Activated T-cell treated with anti-CD3 and anti-CD28 coated beads for 4 hours (primary cell): ENCODE results near the gene HPN.
"Not testable (repeated sequence)": the region's sequence is repeated elsewhere in the genome, so short reads cannot be mapped to it uniquely, and the experiment has no call there.

Experiments
- DNase-seq: peaks from one replicate; pipeline ENCODE4 v3.0.0-alpha.2; 2020

Gene HPN

DNA sequence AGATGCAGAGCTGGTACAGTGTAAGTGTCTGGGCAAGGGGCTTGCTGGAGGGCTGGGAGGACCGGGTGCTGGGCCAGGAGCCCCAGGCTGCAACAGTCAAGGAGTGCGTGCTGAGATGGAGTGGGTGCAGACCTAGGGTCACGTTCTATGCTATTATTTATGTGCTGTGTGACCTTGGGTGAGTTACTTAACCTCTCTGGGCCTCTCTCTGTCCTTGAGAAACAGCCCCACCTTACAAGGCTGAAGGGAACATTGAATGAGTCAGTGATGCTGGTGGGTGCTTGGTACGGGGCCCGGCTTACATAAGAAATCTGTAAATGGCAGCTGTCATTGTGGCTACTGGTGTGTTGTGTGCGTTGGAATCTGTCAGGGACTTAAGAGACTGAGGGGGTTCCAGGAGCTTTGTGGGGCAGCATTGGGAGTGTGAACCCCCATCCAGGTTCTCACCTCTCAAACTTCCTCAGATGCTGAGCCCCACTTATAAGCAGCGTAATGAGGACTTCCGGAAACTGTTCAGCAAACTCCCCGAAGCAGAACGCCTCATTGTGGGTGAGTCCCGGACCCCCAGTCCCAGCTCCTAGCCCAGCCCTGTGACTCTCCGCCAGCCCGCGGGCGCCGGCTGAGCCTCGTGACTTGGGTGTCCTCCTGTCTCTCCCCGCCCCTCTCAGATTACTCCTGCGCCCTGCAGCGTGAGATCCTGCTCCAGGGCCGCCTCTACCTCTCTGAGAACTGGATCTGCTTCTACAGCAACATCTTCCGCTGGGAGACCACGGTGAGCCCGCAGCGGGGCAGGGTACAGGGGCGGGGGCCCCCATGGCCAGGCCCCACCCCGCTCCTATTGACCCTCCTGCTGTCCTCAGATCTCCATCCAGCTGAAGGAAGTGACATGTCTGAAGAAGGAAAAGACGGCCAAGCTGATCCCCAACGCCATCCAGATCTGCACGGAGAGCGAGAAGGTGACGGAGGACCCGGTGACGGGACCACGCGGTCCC is 31.8 kb upstream of the HPN start:
- DNase-seq, result no peak

DNA sequence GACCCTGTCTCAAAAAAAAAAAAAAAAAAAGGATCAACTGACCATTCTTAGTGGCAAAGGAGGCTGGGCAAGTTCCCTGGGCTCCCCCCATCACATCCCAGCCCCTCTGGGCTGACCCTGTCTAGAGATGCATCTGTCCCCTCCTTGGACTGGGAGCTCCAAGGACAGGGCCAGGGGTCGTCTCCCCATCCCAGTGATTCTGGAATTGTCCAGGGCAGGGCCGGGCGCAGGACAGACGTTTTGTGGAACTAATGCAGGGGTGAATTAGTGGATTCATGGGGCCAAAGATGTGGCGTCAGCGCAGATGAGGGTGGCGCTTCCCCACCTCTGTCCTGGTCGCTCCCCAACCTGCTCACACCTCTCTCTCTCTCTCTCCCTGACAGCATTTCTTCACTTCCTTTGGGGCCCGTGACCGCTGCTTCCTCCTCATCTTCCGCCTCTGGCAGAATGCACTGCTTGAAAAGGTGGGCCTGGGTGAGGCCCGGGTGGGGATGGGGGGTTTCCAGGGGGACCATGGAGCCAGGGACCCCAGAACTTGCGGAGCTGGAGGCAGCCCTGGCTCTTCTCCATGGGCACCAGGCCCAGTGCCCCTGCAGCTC is 30.3 kb upstream of the HPN start:
- no peak for DNase-seq

DNA sequence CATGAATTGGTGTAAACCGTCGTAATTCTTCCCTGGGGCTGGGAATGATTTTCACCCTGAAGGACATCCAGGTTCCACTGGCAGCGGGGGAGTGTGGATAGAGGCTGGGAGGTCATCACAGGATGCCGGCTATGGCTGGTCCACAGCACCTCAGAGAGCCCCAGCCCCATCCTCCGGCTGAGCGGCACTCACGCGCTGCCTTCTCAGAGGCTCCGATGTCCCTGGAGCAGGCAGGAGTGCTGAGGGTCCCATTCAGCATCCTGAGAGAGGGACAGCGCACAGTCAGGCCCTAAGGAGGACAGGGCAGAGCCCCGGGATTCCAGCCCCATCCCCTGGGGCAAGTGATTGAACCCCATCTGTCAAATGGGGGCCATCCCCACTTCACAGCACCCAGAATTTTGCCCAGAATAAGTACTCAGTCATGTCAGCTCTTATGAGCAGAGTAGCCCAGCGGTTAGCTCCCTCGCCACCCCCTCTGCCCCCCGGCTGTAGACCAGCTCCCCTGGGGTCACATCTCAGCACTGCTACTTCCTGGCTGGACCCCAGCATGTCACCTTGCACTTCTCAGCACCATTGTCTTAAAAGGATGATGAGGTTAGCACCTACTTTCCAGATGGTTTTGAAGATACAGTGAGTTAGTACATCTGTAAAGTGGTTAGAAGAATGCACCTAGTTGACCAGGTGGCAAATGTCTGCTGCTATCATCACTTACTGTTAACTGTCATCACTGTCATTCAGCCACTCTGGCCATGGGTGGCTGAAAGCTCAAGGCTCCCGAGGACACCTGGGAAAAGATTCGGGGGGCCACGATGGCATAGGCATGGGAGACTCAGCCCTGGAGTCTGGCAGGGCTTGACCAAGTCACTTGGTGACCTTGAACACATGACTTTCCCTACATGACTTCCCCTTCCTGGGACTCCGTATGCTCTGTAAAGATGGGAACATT is 29.5 kb upstream of the HPN start:
- DNase-seq, result no peak

DNA sequence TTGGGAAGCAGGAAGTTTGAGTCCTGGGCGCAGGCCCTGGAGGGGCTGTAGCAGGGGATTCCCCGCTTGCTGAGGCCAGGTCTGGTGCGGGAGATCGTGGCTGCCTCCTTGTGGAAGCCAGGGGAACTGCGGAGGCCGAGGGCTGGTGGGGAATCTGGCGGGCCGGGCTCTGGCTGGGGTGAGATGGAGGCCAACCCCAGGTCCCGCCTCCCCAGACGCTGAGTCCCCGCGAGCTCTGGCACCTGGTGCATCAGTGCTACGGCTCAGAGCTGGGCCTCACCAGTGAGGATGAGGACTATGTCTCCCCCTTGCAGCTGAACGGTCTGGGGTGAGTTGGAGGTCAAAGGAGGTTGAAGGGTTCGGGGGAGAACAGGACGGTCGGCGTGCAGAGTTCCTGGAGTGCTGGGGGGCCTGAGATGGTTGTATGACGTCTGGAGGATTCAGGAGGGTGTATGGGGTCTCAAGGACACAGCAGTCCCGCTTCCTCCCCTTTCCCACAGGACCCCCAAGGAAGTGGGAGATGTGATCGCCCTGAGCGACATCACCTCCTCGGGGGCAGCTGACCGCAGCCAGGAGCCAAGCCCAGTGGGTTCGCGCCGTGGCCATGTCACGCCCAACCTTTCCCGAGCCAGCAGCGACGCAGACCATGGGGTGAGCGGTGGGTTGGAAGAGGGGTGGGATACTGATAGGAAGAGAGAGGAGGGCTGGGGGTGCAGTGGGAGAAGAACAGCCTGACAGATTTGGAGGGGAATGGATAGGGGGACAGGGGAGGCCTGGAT is 28.3 kb upstream of the HPN start:
- peak; percentile 77 for DNase-seq

- DNase-seq, result no peak
These were observed 27.4 kb upstream of the HPN start for GRCh38 chr19:35013820-35014754.

DNA sequence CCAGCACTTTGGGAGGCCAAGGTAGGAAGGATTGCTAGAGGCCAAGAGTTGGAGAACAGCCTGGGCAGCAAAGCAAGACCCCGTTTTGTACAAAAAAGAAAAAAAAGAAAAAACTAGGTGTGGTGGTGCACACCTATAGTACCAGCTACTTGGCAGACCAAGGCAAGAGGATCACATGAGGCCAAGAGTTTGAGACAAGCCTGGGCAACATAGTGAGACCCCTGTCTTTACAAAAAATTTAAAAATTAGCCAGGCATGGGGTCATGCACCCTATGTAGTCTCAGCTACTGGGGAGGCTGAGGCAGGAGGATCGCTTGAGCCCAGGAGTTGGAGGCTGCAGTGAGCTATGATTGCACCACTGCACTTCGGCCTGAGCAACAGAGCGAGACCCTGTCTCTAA is 26.7 kb upstream of the HPN start:
- DNase-seq, result not testable (repeated sequence)

DNA sequence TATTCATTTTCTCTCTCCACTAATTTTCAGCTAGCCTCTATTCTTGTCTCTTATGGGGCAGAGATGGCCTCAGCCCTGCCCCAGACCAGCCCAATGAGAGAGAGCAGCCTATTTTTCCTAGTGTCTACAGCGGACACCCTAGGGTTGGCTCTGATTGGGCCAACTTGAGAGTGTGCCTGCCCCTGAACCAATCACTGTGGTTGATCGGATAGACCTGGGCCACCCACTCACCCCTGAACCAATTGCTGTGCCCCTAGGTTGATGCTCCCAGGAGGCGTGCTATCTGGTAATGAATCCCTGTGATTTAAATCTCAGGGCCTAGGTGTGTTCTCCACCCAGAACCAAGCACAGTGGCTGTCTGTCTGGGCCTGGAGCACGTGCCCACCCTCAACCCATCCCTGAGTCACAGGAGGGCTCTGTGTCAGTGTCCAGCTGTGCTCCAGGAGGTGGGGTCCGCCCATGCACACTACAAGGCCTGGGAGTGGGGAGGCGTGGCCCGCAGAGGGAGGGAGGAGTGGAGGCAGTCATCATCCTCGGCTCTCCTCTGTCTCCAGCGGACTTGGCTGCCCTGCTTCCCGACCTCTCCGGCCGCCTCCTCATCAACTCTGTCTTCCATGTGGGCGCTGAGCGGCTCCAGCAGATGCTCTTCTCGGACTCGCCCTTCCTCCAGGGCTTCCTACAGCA is 26.1 kb upstream of the HPN start:
- no peak for DNase-seq

DNA sequence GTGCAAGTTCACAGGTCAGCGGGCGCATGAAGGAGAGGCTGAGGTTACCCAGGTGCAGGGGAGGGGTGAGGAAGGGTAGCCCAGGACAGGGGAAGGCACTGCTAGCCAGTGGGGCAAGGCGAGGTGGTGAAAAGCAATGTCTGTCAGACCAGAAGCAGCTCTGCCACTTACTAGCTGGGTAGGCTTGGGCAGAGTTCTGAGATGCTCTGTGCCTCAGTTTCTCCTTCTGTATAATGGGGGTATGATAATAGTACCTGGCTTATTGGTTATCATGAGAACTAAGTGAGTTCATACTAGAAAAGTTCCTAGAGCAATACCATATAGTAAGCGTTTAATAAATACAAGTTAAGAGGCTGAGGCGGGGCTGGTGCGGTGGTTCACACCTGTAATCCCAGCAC is 25.6 kb upstream of the HPN start:
- no peak for DNase-seq

DNA sequence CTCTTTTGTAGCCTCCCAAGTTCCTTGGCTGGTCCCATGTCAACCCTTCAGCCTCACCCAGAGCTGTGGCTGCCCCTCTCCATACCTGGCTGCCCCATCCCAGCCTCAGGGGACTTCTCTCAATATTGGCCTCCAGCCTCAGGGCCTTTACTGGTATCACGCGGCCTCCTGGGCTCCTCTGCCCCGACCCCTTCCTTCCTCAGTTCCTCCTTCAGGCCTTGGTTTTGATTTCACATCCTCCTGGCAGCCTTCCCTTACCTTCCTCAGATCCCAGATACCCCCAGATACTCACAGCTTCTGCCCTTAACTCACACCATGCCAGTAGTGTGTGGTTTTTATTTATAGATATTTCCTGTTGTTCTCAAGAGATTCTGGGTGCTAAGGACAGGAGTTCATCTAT is 24.0 kb upstream of the HPN start:
- DNase-seq, result no peak

DNA sequence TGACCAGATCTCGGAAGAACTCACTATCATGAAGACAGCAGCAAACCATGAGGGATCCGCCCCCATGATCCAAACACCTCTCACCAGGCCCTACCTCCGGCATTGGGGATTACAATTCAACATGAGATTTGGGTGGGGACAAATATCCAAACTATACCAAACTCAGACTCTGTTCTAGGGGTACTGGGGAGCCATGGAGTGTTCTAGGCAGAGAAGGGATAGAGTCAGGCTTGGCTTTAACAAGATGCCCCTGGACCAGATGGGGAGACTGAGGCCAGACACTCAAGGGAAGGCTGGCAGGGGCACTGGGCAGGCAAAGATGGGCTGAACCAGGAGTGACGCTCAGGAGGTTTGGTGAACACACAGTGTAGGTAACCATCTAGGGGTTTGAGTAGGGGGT is 23.1 kb upstream of the HPN start:
- DNase-seq, result no peak

DNA sequence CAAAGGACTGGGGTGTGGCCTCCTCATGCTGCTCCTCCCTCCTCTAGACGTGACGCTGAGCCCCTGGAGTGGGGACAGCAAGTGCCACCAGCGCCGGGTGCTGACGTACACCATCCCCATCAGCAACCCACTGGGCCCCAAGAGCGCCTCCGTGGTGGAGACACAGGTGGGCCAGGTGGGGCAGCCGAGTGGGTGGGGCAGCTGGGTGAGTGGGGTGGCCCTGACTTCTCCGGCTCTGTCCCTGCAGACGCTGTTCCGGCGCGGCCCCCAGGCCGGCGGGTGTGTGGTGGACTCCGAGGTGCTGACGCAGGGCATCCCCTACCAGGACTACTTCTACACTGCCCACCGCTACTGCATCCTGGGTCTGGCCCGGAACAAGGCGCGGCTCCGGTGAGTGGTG is 22.4 kb upstream of the HPN start:
- DNase-seq, result no peak

DNA sequence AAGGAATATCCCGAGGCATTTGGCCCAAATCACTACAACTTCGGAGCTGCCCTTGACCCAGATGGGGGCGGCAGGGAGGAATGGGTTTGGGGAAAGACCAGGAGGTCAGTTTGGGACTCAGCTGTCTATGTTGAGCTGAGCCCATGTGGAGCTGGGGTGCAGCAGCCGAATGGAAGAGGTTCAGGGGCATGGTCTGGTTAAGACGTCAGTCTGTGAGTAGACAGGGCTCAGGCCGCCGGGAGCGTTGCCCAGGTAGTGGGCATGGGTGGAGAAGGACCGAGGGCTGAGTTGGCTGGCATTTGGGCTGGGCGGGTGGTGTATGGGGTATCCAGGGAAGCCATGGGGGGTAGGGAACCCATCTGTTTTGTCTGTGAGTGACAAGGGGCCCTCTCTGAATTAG is 20.5 kb upstream of the HPN start:
- no peak for DNase-seq

DNA sequence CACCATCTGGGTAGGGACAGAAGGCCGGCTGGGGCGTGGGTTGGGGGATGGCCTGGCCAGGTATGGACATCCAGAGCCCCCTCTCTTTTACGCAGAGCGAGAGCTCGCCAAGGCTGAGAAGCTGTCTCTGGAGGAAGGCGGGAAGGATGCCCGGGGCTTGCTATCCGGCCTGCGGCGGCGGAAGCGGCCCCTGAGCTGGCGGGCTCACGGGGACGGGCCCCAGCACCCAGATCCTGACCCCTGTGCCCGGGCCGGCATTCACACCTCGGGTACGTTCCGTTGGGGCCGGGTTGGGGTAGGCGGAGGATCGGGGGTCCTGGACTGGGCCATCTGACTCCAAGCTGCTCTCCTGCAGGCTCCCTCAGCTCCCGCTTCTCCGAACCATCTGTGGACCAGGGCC is 19.9 kb upstream of the HPN start:
- DNase-seq, result no peak

GRCh38 chr19:35022460-35022859 is 19.1 kb upstream of the HPN start:
- no peak for DNase-seq

- no peak for DNase-seq
These were observed 18.1 kb upstream of the HPN start for GRCh38 chr19:35023428-35023827.

- no peak for DNase-seq
These were observed 17.4 kb upstream of the HPN start for GRCh38 chr19:35024095-35024494.

GRCh38 chr19:35025969-35026368 is 15.6 kb upstream of the HPN start:
- DNase-seq, result no peak

DNA sequence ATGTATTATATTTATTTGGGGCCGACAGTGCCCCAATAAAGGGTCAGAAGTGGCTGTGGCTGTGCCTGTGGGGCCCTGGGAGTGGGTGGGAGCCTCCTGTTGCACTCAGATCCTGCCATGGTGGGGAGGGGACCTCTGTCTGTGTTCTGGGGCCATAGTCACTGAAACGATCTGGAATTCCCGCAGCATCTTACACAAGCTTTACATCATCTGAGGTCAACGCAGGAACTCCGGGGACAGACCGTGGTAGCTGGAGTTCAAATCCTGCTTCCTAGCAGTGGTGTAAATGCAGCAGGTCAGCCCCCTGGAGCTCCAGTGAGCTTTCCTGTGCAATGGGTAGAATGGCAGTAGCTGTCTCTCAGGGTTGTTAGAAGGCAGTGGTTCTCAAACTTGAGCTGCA is 15.1 kb upstream of the HPN start:
- no peak for DNase-seq

DNA sequence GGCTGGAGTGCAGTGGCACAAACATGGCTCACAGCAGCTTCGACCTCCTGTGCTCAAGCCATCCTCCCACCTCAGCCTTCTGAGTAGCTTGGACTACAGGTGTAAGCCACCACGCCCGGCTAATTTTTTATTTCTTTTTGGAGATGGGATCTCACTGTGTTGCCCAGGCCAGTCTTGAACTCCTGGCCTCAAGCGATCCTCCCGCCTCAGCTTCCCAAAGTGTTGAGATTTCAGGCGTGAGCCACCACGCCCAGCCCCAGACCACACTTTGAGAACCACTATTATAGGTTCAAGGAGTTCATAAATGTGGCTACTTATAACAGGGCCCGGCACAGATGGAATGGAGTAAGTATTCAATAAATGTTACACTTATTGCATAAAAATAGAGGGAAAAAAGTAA is 14.5 kb upstream of the HPN start:
- DNase-seq, result no peak

DNA sequence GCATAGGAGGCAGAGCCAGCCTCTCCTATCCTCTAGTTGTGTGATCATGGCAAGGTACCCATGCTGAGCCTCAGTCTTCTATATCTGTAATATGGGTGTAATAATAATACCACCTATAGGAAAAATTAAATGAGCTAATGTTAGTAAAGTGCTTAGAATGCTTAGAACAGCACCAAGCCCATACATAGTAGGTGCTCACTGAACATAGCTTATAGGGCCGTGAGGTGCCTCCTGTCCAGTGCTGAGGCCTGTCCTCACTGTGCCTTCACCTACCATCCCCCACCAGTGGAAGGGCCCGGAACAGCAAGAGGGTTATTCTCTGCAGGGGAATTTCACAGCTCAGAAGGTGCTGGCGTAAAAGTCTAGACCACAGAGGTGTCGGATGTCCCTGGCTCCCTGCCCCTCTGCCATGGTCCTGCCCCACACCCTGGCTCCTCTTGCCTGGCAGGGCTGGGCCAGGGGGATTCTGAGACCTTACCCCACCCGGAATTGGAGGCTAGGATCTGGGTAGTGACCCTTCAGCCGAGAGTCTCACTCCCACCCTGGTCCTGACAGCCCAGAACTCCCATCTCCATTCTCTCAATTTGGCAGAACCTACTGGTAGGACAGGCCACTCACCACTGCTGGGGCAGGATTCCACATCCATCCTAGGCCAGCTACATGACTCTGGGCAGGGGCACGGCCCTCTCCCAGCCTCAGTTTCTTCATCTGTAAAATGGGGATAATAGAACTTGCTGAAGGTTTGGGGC is 13.5 kb upstream of the HPN start:
- no peak for DNase-seq
